GM19438 (cell line): ENCODE results near the gene FAM13B.
"Not testable (repeated sequence)": the region's sequence is repeated elsewhere in the genome, so short reads cannot be mapped to it uniquely, and the experiment has no call there.

Source experiments
- ATAC-seq: cut with Tn5 transposase; IDR thresholded peaks from one replicate; pipeline ENCODE4 v1.9.1; 2021; ENCODE audit warnings: low read depth; ENCODE audit not compliant: unreplicated experiment

The FAM13B gene

DNA sequence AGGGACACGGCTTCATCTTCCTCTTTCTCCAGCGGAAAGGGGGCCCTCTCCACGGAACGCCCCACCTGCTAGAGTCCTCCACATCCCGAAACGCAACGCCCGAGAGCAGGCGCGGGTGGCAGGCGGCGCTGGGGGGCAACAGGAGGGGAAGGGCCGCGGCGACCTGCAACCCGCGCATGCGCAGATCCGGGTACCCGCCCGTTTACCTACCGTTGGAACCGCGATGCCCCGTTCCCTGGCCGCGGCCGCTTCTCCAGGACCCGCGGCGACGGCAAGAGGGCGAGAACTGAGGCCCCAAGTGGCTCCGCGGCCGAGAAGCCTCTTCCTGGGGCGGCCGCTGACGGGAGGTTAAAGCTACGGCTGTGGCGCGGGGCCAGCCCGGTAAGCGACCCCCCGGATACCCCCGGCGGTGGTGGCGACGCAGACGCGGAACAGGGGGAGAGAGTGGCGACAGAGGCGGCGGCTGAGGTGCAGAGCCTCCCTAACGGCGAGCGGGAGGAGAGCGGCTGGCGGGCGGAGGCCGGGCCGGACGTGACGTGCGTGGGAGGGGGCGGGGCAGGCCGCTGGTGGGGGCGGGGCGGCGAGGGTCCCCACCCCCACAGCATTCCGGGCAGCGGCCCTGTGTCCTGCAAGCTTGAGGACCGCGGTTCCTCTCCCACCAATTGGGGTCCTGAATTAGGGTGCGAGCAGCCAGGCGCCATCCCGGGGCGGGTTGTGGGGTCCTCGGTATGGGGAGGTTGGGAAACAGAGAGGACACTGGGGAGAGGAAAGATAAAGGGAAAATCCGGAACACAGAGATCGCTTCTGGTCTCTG lies at the start of gene FAM13B:
Gene FAM13B (minus strand): TSS at position 508 of the 814 bp plus-strand sequence. CDS start 13,968 bp downstream, outside the sequence.
- ATAC-seq = peak; percentile 51

GRCh38 chr5:138082033-138082432 lies 49.2 kb upstream of the FAM13B start:
- ATAC-seq = no peak

DNA sequence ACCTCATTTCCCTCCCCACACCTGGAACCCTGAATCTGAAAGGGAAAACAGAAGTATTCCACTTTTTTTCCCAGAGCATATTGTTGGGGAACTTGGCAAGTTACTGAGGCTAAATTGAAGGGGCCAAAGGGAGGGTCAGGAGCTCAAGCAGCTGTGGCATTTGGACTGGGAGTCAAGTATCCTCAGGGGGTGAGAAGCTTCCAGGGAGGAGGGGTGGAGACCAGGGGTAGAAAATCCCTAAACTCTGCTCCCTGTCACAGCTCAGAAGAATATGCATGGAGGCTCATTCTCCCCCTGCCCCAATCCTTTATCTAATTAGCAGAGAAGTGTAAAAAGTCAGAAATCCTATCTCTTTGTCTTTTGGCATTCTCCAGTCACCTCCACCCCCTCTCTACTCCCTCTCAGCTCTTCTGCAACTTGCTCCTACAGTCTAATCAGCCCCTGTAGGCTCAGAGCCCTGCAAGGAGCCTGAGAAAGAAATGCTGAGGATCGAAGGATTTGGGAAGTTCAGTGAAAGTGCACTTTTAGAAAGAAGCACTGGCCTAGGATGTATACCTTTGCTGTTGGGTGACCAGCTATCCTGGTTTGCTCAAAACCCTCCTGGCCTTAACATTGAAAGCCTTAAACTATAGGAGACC lies 45.2 kb upstream of the FAM13B start:
- ATAC-seq = no peak

GRCh38 chr5:138077064-138077696 lies 44.3 kb upstream of the FAM13B start:
- ATAC-seq = no peak

DNA sequence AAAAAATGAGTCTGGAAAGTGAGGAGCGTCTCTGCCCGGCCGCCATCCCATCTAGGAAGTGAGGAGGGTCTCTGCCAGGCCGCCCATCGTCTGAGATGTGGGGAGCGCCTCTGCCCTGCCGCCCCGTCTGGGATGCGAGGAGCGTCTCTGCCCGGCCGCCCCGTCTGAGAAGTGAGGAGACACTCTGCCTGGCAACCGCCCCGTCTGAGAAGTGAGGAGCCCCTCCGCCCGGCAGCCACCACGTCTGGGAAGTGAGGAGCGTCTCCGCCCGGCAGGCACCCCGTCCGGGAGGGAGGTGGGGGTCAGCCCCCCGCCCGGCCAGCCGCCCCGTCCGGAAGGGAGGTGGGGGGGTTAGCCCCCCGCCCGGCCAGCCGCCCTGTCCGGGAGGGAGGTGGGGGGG lies 37.1 kb upstream of the FAM13B start:
- not testable (repeated sequence) for ATAC-seq

GRCh38 chr5:138068742-138069600 lies 36.1 kb upstream of the FAM13B start:
- ATAC-seq = no peak

DNA sequence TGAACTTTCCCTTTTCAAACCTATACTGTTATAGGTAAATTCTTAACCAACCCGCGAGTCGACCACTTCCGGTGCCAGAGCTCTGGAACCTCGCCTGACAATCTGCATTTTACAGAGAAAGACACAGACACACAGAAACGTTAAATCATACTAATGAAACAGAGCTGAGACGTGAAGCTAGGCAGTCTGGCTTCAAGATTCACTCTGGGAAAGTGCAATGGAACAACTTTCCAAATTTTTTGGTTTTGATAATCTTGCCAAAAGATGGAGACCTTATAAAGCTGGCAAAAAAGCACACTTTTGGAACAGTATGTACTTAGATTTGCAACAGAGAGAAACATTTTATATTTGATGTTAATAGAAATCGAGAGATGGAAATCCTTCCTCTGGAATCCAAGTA lies 35.1 kb upstream of the FAM13B start:
- ATAC-seq = no peak

- no peak for ATAC-seq
These were observed 32.2 kb upstream of the FAM13B start for GRCh38 chr5:138065102-138065501.

DNA sequence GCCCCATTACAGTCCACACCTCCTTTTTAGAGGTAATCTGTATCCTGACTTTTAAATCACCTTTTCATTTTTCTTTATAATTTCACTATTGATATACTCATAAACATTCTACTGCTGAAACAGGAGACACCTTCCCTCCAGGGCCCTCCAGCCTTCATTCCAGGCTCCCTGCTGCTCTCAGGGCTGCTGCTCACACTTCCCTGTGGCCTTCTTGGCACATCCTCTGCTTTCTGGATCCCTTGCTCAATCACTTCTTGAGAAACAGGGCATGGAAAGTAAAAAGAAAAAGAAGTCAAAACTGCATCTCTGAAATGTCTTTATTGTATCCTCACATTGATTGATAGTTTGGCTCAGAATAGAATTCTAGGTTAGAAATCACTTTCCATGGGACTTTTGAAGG lies 31.6 kb upstream of the FAM13B start:
- no peak for ATAC-seq

DNA sequence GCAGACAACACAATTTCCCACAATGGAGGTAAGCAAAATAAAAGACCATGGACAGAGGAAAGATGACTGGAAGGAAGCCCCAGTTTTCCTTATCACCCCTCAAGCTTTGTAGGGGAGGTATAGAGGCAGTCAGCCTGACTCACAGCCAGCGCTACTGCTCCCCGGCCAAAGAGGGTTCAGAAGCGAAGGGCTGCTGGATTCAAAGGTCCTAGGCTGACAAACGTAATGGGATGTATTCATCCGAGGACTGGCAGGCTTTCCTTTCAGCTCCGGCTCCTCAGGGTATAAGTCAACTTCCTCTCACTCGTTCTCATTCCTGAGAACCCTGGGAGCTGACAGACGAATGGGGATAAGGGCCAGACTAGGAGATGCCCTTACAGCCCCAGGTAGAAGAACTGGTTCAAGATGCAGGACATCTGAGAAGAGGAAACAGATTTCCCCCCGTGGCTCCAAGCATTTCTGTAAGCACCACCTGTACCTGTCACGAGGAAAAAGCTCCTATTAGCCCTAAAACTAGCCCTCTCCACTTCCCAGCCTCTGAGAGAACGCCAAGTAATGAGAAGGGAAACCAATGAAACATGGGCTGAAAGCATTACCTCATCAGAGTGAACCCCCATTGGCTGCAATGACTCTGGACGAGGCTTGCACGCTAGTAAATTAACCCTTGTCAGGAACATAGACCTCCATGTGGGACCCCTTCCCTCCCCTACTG lies 22.1 kb upstream of the FAM13B start:
- ATAC-seq = no peak

GRCh38 chr5:138054206-138054605 lies 21.3 kb upstream of the FAM13B start:
- no peak for ATAC-seq

- no peak for ATAC-seq
These were observed 20.7 kb upstream of the FAM13B start for GRCh38 chr5:138053554-138053953.

GRCh38 chr5:138052718-138053117 lies 19.8 kb upstream of the FAM13B start:
- ATAC-seq = not testable (repeated sequence)

DNA sequence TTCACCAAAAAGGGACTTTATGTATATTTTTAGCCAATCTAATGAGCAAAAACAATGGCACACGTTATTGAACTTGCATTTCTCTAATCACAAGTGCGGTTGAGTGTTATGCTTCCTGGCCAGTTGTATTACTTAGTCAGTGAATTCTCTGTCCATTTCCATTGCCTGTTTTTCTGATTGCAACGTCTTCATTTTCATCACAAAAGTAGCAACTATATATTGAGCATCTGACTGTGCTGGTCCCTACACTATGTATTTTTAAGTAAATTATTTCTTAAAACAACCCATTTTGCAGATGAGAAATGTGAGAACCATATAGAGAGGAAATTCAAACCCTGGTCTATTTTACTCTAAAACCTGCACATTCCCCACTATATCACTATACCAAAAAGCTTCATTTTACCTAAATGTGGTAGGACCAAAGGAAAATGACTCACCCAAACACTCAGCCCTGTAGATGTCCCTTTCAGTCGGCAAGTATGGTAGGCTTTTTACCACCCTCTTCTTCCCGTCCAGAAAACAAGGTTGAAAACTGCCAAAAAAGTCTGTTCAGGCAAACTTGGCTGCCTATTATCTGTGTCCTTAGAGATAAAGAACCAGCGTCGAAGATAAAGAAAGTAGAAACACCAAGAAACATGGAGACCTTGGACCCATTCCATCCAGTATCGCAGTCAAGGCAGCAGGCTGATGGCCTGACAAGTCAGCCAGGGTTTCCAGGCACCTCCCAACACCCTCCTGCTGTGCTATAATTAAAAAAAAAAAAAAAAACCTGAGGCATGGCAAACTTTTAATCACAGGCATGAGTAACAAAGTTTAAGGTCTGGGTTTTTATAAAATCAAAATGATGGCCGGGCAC lies 18.8 kb upstream of the FAM13B start:
- no peak for ATAC-seq

- ATAC-seq = not testable (repeated sequence)
These were observed 12.4 kb upstream of the FAM13B start for GRCh38 chr5:138045283-138045682.

- ATAC-seq = no peak
These were observed 5.9 kb upstream of the FAM13B start for GRCh38 chr5:138038826-138039225.

DNA sequence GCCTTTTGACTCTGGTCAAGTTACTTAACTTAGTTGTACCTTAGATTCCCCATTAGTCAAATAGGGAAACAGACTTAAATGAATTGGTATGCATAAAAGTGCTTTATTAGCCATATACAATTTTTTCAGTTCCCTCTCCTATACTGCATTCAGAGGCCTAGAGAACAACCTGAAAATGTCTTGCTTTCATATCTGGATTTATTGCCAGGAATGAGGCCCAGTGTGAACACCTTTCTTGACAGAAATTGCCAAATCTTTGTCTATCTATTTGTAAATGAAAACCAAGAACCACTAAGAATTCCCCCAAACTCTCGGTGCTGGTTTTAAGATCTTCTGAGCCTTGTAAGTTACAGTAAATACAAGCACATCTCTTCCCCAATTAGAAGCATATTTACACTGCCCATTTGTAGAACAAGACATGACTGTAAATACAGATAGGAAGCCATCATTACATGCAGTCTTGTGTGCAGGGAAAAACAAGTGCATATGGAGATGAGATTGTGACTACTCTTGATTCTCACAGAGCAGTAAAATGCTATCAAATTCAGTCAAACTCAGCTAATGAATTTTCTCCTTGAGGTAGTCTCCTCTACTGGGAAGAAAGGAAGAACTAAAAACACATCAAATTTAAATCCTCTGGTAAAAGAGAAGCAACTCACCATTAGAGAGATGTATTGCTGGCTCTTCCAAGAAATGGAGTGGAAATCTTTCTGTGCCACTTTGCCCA lies 5.2 kb upstream of the FAM13B start:
- ATAC-seq = no peak

- ATAC-seq = no peak
These were observed 4.4 kb upstream of the FAM13B start for GRCh38 chr5:138037271-138037670.
